Inflammatory macrophage treated with lipopolysaccharide for 1 hour (primary cell): ENCODE measurements around the gene ATP13A5.

Experiments used
- DNase-seq, 2 donors: peaks; one replicate each; pipeline ENCODE4 v3.0.0-alpha.2; 2020 to 2022

The ATP13A5 gene

DNA sequence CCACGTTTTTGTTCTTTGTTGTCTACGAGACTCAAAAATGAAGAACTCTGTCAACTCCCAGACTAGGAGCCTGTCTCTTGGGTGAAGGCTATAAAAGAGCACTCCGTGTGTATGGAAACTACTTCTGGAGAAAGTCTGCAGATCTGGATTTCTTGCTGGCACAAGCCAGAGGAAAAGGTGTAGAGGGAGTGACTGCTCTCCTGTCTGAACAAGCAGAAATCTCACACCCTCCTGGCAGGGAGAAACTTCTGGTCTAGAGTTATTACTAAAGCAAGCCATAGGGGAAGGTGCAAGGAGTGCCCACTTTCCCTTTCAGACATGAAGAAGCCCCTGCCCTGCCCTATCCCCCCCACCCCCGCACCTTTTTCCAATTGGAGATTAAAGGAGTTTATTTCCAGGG, 128.1 kb downstream of the ATP13A5 start:
- DNase-seq, result no peak

DNA sequence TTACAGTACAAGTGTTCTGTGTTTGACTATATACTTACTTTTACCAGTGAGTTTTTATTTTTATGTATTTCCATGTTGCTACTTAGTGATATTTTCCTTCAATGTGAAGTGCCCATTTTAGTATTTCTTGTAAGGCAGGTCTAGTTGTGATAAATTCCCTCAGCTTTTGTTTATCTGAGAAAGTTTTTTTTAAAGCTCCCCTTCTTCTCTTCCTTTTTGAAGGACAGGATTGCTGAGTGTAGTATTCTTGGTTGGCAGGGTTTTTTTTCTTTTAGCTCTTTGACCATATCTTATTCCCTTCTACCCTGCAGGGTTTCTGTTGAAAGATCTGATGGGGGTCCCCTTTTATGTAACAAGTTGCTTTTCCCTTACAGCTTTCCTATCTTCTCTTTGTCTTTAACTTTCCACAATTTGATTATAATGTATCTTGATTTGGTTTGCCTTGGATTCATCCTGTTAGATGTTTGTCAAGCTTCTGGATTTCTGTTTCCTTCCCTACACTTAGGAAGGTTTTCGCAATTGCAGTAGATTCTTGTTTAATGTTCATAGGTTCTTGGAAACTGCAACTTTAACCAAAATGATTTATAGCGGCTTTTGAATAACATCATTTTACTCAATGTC, 129.6 kb downstream of the ATP13A5 start:
- DNase-seq, result no peak

DNA sequence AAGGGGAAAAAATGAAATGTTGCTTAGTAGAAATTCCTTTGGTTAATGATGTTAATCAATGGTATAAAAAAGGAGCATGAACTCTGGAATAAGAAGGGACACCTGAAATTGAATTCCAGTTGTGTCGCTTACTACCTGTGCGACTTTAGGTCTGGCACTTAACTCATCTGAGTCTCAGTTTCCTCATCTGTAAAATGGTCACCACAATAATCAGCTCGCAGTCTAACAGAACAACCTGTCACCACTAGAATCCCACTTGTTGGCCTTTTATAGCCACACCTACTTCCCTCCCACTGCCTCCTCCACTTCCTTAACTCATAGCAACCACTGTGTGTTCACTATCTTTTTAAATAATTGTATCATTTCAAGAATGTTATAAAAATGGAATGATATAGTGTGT, 135.0 kb downstream of the ATP13A5 start:
- no peak for DNase-seq

DNA sequence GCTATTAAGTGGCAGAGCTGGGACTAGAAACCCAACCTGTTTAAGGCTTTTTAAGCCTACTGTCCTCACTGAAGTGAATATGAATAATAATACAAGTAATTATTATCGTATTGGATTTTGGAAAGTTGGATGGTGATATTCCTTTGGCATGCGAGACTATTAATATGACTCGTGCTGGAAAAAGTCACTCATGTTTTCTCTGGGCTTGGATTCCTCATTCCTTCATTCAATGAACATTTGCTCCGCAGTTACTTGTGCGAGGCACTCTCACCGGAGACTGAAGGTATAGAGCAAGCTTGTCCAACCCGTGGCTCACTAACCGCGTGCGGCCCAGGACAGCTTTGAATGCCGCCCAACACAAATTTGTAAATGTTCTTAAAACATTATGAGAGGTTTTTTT, 136.8 kb downstream of the ATP13A5 start:
- no peak for DNase-seq

DNA sequence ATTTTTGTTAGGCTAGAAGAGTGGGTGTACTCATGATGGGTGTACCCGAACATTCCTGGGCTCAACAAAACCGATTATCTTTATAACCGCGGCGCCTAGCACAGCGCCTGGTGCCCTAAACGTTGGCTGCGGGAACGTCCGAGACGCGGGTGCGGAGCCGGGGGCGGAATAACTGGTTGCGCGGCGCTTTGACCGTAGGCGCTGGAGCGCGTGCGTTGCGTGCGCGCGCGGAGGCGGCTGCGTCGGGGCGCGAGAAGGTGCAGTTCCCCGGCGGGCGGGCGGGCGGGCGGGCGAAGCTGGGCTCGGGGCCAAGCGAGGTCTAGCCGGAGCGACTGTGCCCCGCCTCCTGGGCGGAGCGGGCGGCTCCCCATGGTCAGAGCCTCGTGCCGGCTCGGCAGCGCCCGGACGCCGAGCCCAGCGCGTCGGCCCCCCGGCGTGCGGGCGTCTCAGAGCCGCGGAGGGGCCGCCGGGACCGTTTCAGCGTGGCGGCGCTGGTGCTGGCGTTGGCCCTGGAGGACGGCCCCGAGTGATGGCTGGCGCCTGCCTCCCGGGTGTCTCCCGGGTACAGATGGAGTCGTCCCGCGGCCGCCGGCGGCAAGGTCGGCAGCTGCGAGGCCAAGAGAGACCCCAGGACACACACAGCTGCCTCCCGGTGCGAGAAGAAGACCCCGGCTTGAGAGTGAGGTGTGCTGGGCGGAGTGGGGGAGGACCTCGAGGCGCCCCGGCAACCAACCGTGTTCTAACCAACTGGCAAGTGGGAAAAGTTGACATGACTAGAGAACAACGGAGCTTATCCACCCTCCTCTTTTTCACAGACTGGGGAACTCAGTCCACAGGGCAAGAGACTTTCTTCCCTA, 137.5 kb downstream of the ATP13A5 start, which contains the start of gene PLAAT1:
Gene PLAAT1 (plus strand): TSS at position 373 of the 857 bp plus-strand sequence. CDS start 14,429 bp downstream, outside the sequence.
- peak in 1 of 2 donors; percentile 2 for DNase-seq

DNA sequence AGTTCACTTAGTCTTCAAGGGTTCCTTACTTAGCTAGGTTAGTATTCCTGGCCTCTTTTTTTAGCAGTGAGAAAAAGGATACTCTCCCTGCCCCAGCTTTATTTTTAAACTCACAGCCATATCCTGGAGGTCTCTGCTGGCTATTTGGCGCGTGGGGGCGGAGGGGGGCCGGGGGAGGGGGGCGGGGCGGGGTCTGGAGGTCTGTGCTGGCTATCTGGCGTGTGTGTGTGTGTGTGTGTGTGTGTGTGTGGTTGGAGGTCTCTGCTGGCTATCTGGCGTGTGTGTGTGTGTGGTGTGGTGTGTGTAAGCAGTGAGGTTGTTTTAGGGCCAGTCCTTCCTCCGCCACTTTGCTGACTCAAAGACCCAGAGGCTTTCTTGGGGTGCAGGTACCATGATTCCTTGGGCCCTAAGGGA, 138.1 kb downstream of the ATP13A5 start:
- no peak for DNase-seq

DNA sequence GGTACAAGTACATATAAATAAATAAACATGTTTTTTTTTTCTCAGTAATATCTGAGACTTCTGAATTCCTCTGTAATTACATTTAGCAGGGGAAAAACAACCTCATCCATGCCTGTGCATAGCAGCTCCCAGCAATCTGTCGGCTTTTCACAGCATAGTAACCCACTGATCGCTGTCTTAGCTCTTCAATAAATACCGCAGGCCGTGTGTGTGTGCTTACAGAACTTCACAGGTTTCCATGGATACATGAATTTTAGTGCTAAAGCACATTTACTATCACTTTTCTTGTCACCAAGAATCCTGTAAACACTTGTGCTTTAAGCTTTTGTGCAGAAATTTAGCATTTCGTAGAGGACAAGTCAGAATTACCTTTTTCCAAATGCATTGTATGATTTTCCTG, 141.5 kb downstream of the ATP13A5 start:
- DNase-seq, result no peak

DNA sequence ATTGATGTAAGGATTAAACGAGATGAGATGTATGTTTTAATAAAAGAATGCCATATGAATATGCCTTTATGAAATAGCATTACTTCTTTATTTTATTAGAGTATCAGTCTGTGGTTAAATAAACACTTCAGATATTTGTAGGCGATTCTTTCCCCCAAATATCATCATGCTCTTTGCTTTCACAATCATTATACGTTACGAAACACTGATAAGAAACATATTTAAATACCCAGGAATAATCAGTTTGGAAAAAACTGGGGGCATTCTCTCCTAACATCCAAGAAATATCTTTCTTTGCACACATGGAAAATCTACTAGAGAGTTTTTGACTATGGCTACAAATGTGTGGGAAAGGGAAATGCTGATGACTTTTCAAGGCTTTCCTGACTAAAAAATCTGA, 142.0 kb downstream of the ATP13A5 start:
- no peak for DNase-seq

DNA sequence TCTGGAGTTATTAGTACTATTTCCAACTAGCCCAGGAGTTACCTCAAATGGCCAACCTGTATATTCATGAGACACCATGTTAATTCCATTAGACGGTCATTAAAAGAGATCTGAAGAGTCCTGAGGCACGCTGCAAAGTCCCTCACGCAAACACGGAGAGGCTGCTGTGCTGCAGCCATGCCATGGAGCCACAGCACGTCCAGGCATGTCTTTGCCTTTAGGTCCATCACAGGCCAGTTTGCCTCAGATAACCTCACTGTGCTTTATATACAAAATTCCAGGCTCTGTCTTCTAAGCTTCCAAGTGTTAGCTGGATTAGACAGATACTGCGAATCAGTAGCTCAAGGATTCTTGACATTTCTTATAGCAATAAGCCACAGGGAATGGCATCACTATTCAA, 147.4 kb downstream of the ATP13A5 start:
- DNase-seq, result no peak

DNA sequence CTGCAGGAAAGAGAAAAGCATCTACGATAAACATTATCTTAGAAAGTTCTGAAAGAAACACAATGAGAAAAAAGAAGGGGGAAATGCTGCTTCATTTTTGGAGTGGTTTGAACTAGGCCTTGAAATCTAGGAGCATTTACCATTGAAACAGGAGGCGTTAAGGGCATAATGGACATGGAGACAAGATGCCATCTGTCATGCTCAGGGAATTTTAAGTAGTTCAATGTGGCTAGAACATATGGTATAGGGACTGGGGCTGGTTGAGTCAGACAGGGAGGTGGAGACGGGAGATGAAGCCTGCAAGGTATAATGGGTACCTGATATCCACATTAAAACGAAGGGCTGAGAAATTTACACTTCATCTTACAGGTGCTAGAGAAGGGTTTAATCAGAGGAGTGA, 147.9 kb downstream of the ATP13A5 start:
- no peak for DNase-seq

DNA sequence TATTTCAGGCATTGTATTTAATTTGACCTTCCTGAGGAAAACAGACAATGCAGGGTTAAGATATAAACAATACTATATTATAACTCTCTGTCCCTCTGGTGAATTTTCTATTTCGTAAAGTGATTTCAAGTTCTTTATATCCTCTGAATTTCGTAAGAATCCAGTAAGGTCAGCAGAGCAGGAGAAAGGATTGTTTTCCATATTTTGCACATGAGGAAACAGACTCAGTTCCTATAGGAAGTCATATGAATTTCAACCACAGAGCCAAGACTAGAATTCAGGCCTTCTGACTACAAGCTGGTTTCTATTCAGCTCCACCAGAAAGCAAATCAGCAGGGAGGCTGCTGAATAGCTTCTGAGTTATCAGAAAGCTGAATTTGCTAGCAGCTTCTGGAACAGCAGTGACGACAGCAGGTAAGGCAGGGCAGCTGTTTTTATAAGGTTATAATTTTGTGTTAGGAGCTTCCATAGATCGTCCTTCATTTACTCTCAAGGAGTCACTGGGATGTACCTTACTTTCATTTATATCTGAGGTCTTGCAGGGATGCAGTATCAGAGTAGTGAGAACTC, 148.6 kb downstream of the ATP13A5 start:
- no peak for DNase-seq

DNA sequence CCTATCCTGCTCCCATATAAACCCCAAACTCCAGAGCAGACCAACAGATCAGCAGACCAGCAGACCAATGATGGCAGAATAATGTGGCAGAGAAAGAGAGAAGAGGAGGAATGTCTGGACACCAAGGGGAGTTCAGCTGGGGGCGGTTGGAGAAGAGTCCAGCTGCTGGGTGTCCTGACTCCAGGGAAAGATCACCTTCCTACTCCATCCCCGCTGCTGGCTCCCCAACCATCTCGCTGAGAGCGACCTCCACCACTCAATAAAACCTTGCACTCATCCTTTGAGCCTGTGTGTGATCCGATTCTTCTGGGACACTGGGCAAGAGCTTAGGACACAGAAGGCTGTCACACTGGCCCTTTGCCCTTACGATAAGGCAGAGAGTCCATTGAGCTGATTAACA, 150.3 kb downstream of the ATP13A5 start:
- DNase-seq, result no peak

DNA sequence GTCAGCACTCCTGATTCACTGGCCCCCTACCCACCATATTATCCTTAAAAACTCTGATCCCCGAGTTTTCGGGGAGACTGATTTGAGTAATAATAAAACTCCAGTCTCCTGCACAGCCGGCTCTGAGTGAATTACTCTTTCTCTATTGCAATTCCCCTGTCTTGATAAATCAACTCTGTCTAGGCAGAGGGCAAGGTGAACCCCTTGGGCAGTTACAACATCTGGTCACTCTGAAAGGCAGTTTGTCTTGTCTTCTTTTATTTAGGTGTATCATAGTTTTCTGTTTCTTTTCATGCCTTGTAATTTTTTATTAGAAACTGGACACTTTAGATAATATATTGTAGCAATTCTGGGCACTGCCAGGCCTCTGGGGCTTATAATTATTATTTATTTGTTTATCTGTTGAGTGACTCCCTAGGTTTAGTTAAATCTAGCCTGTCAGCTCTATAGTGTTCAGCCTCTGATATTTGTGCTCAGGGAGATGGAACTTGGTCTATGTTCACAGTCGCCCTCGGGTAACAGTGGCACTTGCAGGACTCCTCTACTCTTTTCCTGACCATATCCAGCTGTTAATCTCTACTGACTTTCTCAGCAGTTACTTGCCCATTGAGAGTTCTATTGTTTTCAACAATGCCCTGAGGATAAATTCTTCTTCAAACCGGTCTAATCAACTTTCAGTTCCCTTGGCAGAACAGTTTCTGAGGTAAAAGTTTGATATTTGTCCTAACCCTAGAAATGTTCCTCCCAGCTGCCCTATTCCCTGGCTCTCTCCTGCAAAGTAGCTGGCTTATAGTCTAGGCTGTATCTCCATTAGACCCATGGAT, 153.0 kb downstream of the ATP13A5 start:
- DNase-seq, result no peak
